HEK293T (cell line): ENCODE results near the gene AHDC1.

Source experiments
- ARNT ChIP-seq: fragments of 450-650 bp; IDR thresholded peaks from 2 replicates; pipeline ENCODE4 v1.6.1; 2017; ENCODE audit warnings: mild to moderate bottlenecking
- BHLHE40 ChIP-seq: fragments of 450-650 bp; IDR thresholded peaks from 2 replicates; pipeline ENCODE4 v1.6.1; 2016; ENCODE audit warnings: mild to moderate bottlenecking, moderate library complexity, borderline replicate concordance
- L3MBTL2 ChIP-seq: fragments of 450-650 bp; conservative IDR thresholded peaks from 2 replicates; pipeline ENCODE4 v1.6.1; 2016; ENCODE audit warnings: mild to moderate bottlenecking
- LEF1 ChIP-seq: fragments of 450-650 bp; IDR thresholded peaks from 2 replicates; pipeline ENCODE4 v1.6.1; 2017; ENCODE audit warnings: mild to moderate bottlenecking, borderline replicate concordance
- SP1 ChIP-seq: fragments of 450-650 bp; IDR thresholded peaks from 2 replicates; pipeline ENCODE4 v1.6.1; 2017
- TARDBP ChIP-seq: fragments of 450-650 bp; IDR thresholded peaks from 2 replicates; pipeline ENCODE4 v1.6.1; 2016

DNA sequence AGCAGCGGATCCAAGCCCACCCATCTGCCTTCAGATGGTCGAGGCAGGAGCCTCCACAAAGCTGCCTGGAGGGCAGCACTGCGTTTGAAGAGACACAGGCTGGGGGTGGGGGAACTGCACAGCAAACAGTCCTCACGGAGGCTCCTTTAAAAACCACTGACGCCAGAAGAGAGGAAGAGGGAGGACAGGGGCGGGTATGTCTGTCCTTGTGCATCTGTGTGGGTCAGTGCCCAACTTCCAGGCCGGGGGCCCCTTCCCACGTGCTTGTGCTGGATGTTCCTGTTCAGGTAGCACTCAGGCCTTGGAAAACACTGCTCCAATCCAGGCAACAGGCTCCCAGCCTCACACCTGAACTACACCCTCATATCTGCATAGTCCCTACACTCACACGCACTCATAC is 7.7 kb downstream of the AHDC1 start:
- TF ChIP-seq BHLHE40 (no peak), TARDBP (no peak), LEF1 (no peak), SP1 (no peak), L3MBTL2 (no peak), ARNT (no peak)
